NCI-H2196 treated with DMSO at 0.1 percent for 48 hours (cell line): ENCODE results near the gene SAMD14.

Experiments
- DNase-seq: peaks from one replicate; lab custom pipeline; 2025; ENCODE audit not compliant: unreplicated experiment; lab: John Stamatoyannopoulos, UW

SAMD14 gene

DNA sequence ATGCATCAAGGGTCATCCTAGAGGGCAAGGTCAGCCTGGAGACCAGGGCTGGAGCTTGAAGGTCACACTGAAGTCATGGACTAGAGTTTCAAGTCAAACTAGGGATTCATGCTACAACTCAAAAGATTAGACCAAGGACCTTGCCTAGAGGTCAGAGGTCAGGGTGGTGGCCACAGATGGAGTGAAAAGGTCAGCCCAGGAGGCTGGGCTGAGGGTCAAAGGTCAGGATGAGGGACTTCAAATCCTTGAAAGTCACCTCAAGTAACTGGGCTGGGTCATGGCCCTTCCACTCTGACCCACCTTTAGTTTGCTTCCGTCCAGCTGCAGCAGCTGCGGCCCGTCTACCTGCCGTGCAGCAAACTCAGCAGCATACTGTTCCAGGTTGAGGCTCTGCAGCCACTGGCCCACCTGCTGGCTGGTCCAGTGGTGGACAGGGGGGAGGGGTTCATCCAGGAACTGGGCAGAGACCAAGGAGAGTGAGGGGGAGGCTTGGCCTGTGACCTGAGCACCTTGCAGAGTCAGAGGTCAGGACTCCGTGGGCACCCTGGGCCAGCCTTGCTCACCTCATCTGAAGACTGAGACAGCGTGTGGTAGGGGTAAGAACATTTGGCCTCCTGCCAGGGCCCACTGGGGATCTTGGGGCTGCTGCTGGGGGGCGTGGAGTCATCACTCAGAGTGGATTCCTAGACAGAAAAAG is 16.2 kb downstream of the SAMD14 start:
- no peak for DNase-seq

DNA sequence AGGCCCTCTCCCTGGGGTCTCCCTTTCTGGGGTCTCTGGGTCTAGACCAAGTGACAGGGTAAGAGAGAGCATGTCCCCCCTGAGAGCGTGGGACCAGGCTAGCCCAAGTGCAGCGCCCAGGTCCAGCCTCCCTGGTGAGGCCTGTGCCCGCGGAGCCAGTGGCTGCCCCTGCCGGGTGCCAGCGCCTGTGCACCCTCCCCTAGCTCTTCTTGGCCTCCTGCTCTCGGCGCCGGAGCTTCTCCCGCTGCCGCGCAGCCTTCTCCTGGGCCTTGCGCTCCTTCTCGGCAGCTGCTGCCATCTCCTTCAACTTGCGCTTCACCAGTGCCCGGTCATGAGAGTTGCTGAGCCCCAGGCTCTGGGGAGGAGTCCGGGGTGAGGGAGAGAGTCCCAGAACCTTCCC is 17.3 kb downstream of the SAMD14 start:
- DNase-seq = no peak

DNA sequence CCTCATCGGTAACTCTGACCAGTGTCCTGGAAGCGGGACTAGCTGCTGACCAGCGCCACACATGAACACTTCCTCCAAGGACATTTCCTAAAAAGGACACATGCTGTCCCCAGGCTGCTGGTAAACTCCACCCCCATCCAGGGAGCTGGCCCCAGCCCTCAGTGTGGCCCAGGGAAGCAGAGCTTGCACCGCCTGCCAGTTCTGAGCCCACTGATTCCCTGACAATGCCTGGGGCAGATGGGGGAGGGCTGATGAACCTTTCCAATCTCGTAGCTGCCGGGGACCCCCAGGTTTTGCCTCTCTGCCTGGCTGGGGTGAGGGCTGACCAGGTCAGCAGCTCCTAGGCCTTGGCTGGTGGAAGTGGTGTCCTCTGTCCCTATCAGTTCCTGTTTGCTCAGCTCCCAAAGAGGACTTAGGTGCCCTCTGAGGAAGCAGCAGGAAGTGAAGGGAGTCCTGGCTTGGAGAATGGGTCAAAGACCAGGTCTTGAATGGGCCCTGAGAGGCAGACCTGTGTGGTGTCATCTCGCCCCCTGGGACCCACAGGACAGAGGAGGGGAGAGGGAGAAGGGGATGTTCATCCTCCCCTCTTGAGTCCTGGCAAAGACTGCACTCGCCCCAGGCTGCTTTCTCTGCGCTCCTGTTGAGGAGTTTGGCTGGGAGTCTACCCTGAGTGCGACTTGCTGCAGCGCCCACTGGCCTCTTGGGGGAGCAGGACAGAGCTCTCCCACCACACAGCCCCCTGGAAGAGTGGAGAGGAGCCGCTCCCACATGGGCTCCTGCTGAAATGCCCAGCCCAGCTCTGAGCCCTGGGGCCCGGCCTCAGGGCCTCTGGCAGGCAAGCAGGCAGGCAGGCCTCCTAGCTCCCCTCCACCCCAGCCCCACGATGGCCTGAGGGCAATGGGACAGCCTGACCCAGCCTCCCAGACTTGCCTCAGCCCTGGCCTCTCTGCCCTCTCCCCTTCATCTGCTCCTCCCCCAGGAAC is 18.0 kb downstream of the SAMD14 start:
- no peak for DNase-seq

DNA sequence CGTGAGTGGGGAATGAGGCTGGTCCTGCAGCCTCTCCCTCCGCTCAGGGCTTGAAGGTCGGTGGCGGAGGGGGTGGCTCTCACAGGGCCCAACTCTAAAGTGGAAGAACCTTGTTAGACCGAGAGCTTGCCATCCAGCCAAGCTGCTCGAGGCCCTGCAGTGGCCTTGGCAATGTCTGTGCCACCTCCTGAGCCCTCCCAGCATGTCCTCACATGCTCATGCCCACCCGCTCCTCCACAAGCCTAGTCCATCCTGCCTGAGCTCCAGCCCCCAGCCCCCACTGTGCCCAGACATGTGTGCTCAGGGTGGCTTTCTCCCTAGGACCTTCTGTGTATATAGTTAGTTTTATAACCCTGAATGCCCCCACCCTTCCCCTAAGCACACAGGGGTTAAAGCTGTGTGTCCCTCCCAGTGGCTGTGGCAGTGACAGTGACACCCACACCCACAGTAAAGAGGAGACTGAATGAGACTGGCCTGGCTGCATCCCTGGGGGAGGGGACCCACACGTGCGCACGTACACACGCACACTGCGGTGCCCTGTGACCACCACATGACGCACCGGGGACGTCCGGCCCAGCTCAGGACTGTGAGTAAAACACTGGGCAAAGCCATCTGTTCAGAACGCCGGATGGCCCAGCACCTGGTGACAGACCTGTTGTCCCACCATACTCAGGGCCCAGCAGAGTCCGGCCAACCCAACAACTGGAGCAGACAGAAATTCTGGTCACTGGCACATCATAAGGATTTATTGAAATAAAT is 19.2 kb downstream of the SAMD14 start:
- DNase-seq = no peak

DNA sequence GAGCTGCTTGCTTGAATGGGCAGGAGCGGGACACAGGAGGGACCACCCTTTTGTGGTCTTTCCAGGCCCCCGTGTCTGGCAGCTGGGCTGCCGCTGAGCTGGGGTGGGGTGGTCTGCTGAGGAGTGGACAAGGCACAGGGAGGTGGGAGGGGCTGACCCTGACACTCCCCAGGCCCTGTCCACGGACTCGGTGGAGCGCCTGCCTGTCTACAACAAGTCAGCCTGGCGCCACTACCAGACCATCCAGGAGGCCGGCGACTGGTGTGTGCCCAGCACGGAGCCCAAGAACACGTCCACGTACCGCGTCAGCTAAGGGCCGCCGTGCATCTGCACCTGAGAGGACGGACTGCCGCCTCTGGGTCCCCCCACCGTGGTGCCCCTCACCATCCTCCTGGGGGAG is 20.2 kb downstream of the SAMD14 start:
- no peak for DNase-seq

DNA sequence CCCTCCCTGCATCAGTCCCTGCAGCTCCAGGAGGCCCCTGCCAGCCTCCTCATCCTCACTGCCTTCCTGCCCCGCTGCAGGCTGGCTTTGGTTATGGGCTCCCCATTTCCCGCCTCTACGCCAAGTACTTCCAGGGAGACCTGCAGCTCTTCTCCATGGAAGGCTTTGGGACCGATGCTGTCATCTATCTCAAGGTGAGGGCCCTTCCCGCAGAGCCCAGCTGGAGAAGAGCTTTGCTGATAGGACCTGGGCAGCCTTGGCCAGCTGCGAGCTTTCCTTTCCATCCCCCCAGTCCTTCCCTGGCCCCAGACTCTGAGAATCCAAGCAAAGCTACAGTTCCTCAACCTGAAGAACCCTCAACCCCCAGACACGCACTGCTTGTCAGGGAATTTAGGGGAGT is 20.8 kb downstream of the SAMD14 start:
- DNase-seq = no peak

DNA sequence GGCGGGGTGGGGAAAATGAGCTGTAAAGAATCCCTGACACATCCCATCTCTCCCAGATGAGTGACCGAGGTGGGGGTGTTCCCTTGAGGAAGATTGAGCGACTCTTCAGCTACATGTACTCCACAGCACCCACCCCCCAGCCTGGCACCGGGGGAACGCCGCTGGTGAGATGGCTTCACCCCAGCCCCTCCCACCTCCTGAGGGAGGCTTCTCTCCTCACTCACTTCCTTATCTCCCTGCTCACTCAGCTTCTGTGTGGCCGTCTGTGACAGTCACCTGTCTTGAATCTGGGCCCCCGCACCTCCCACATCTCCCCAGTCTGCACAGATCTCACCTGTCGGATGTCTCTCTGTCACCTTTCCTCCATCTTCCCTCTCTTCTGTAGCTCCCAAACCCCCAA is 21.4 kb downstream of the SAMD14 start:
- DNase-seq = no peak

DNA sequence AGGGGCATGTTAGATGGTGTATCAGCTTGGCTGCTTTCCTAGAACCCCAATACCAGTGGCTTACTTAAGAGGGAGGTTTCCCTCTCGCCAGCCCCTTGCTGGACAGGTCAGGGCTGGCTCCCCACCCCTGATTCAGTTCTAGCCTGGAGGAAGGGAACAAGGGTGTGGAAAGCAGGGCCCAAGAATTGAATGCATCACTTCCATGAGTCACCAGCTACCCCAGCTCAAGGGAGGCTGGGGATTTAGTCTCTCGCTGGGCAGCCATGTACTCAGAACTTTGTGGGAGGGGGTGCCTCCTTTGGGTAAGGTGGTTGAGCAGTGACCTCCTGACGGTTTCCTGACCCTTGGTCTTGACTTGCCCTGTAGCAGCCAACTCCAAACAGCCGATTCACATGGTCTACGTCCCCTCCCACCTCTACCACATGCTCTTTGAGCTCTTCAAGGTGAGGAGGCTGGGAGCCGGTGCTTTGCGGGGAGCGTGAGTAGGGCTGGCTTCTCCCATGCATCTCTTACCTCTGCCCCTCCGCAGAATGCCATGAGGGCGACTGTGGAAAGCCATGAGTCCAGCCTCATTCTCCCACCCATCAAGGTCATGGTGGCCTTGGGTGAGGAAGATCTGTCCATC is 22.1 kb downstream of the SAMD14 start:
- no peak for DNase-seq

DNA sequence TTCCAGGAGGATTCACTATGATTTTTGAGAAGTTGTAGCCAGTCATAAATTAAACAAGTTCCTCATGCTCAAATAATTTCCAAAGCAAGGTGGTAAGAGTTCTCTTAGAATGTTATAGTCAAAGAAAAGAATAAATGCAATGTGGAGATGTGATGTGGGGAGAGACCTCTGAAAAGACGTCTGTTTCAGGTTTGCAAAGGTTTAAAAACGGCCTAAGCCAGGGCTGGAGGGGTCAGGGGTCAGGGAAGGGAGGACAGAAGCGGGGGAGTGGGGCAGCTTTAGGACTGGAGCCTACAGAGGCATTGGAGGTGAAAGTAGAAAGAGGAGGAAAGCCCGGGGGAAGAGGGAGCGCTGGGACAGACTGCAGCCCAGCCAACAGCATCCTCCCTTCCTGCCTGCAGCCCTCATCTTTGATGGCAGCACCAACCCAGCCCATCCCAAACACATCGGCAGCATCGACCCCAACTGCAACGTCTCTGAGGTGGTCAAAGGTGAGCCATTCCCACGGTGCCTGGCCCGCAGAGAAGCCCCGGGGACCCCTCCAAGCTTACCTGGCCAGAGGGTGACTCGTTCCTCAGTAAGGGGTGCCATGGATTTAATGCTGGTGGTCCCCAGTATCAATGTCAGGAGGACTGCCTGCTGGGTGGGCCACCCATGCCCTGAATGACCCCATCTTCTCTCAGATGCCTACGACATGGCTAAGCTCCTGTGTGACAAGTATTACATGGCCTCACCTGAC is 23.4 kb downstream of the SAMD14 start:
- DNase-seq = no peak

DNA sequence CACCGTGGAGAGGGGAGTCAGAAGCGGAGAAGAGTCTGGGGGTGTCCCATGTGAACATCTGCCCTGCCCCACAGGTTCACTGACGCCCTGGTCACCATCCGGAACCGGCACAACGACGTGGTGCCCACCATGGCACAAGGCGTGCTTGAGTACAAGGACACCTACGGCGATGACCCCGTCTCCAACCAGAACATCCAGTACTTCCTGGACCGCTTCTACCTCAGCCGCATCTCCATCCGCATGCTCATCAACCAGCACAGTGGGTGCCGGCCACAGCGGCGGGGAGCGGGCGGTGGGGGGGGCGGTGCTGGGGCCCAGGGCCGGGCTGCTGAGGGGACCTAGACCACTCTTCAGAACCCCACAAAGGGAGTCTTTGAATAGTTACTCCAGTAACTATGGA is 24.1 kb downstream of the SAMD14 start:
- DNase-seq = no peak

DNA sequence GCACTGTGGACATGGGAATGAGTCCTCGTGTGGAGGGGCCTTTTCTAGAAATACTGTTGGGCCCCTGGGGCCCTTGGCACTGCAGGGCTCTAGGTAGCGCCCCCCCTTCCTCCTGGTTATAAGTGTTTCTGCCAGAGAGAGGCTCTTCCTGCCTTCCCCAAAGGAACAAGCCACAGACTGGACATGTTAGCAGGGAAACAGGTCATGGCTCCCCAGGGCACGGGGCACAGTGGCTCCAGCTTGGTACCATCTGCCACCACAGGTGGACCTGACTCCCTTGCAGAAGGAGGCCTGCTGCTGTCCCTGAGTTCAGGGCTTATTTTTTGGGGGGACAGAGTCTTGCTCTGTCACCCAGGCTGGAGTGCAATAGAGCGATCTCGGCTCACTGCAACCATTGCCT is 26.0 kb downstream of the SAMD14 start:
- DNase-seq = no peak

DNA sequence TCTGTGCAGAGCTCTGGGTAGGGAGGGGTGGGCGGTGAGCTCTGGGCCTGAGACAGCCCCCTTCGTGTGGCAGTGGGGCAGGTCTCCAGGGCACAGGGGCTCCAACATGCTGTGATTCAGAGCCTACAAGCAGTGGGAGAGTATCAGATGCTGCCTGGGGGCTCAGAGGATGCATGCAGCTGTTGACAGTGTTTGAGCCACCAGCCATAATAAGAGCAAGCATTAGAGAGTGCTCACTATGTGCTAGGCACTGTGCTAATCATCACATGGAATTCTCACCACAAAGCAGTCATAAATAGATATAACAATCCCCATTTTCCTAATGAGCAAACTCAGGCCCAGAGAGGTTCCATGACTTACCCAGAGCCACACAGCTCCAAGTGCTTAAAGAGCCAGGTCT is 26.7 kb downstream of the SAMD14 start:
- no peak for DNase-seq

DNA sequence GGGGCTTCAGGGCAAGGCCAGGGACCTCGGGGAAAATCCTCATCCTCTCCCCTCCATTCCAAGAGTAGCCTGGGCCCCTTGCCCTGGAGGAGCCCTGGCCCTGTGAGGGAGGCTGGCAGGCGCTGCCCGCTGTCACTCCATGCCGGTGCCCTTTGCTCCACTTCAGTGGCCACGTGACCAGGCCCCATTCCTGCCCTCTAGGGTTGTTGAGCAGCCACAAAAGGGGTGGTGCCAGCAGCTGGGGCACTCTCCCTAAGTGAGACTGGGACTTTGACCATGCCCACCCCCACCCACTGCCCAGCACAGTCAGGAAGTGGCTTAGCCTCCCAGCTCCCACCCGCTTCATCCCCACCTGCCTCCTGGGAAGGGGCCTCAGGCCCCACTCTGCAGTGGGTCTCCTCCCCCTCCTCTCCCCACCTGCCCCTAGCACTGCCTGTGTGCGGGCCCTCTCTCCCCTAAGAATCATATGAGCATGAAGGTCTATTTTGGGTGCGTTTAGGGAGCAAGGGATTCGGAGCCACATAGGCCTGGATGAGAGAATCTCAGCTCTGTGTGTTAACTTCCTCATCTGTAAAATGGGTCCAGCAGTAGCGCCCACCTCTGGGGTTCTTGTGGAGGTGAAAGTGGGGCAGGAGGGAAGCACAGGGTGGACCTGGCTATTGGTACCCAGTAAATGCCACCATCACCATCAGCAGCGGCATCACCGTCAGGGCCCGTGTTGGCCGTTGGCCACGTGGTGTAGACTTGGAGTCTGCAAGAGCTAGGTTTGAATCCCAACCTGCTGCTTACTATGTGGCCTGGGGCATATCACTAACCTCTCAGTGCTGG is 27.6 kb downstream of the SAMD14 start:
- DNase-seq = no peak

DNA sequence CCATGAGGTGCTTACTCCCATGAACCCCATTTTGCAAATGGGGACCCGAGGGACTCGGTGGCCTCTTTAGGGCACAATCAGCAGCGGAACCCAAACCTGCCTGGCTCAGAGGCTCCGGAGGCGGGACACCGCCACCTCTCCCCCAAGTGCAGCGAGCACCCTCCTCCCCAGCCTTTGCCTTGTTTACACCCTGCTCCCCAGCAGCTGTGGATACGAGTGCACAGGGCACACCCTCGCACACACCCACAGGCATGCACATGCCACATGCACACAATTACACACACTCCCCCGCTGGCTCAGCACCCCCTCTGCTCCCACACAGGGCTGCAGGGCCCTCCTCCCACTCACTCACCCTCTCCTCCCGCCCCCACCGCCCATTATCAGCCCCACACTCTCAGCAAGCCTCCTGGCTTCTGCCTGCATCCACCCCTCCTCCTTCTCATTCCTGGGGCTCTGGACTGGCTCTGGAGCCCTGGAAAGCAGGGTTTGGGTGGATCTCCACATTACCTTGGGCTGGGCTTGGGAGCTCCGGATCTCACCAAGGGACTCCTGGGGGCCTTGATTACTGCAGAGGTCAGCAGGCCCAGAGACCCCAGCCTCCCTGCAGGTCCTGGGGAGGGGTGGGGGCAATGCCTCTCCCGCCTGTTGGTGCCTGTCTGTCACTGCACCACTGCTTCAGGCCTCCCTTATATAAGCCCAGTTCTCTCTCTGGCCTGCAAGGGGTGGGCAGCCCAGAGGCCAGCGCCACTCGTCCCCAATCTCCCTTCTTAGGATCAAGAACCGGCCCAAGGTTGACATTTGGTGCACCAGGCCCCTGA is 28.4 kb downstream of the SAMD14 start:
- no peak for DNase-seq

DNA sequence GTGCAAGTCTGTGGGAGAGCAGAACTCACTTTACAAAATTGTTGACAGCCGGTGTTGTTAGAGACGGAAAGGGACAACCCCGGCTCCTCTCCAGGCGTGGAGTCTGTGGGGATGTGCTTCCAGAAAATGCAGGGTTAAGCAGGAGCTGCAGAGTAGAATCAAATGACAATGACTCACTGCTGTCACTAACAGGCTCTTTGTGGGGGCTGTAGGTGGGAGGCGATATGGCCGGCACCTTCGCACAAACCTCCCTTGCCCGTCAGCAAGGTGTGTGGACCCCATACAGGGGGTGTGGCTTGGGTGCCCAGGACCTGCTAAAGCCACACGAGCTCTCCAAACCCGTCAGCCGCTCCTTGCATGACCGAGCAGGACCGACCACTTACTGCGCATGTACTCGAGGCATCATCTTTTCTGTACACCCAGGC is 29.0 kb downstream of the SAMD14 start:
- DNase-seq = no peak

DNA sequence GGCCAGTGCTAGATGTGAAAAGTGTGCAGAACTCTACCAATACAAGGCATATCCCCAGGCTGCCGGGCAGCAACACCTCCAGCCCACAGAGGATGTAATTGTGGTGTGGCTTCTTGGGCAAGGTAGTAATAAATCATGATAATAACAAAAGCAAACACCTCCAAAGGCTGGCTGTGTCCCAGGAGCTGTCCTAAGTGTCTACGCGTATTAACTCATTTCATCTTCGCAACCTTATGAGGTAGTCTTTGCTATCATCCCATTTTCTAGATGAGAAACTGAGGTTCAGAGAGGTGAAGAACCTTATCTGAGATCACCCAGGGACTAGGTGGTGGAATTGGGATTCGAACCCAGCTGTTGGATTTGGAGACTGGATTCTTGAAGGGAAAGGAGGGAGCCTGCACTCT is 29.5 kb downstream of the SAMD14 start:
- no peak for DNase-seq

DNA sequence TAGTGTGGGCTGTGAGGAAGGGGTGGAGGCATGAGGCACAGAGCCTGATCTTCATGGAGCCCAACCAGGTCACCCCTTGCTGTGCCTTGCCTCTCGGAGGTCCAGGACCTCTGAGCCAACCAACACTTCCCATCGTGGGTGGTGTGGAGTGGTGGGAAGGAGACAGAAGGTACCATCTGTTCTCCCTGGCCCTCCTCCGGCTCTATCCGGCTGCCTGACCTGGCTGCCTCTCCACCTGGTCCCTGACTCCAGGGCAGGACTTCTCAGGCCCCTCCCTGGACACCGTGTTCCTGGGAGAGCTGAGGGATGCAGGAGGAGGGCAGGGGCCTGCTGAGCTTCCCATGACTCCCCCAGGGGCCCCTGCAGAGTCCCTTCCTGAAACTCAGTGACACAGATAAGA is 31.0 kb downstream of the SAMD14 start:
- no peak for DNase-seq

DNA sequence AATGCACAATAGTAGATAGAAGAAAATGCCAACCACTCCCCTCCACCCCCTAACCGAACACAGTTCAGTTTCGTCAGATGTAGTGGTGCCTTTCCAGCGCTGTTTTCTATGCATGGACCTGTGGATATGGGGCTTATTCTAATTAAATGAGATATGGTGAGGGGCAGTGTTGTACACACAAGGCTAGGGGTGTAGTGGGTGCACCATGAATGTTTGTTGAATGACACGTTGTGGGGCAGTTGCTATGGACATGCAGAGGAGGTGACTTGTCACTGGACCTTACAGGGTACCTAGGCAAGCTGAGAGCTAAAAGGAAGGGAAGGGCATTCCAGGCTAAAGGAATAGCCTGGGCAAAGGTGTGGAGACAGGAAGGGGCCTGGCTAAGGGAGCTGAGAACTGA is 31.4 kb downstream of the SAMD14 start:
- no peak for DNase-seq

DNA sequence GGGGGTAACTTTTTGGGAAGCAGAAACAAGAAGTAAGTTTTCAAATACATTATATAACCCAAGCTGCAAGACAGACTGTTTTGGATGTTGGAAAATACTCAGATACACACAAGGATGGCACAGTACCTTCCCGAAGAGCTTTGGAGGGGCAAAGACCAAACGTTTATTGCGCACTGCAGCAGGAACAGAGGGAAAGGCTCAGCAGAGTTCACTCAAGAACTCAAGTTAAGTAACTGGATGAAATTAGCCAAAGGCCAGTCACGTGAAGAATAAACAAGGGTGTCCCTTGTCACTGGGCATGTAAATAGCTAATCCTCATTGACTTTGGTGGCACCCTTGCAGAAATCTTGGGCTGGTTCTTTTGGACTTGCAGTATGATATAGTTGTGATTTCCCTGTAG is 32.0 kb downstream of the SAMD14 start:
- no peak for DNase-seq
